GM21381 (cell line): Measurements from ENCODE around the gene SLC22A7.

Experiments used
- ATAC-seq: cut with Tn5 transposase; IDR thresholded peaks from one replicate; pipeline ENCODE4 v1.9.1; 2021; ENCODE audit warnings: mild to moderate bottlenecking, moderate library complexity; ENCODE audit not compliant: unreplicated experiment

Gene SLC22A7

GRCh38 chr6:43265564-43265963 lies 32.5 kb upstream of the SLC22A7 start:
- no peak for ATAC-seq

GRCh38 chr6:43267619-43268354 lies 30.3 kb upstream of the SLC22A7 start:
- no peak for ATAC-seq

GRCh38 chr6:43268355-43268700 lies 29.7 kb upstream of the SLC22A7 start:
- no peak for ATAC-seq

- ATAC-seq = no peak
Observed at GRCh38 chr6:43268782-43269272, 29.2 kb upstream of the SLC22A7 start.

GRCh38 chr6:43269273-43270007 lies 28.6 kb upstream of the SLC22A7 start:
- no peak for ATAC-seq

- ATAC-seq = no peak
Observed at GRCh38 chr6:43271103-43271815, 26.8 kb upstream of the SLC22A7 start.

- no peak for ATAC-seq
Observed at GRCh38 chr6:43271944-43272343, 26.1 kb upstream of the SLC22A7 start.

GRCh38 chr6:43273707-43274106 lies 24.4 kb upstream of the SLC22A7 start:
- ATAC-seq = no peak

GRCh38 chr6:43274127-43274915 lies 23.7 kb upstream of the SLC22A7 start:
- ATAC-seq = no peak

- ATAC-seq = no peak
Observed at GRCh38 chr6:43274916-43275597, 23.0 kb upstream of the SLC22A7 start.

GRCh38 chr6:43275801-43276576 lies 22.1 kb upstream of the SLC22A7 start:
- no peak for ATAC-seq

- no peak for ATAC-seq
Observed at GRCh38 chr6:43276577-43277305, 21.3 kb upstream of the SLC22A7 start.

GRCh38 chr6:43277306-43277642 lies 20.8 kb upstream of the SLC22A7 start:
- no peak for ATAC-seq

- ATAC-seq = no peak
Observed at GRCh38 chr6:43277643-43278523, 20.2 kb upstream of the SLC22A7 start.

- ATAC-seq = no peak
Observed at GRCh38 chr6:43278524-43279078, 19.5 kb upstream of the SLC22A7 start.

- no peak for ATAC-seq
Observed at GRCh38 chr6:43280234-43280633, 17.8 kb upstream of the SLC22A7 start.

GRCh38 chr6:43282060-43282459 lies 16.0 kb upstream of the SLC22A7 start:
- ATAC-seq = no peak
